Muscle of arm (tissue), 12 donors: Measurements from ENCODE around the gene PCDHGA4. TPM values are rescaled to one million over a fixed set of nuclear protein-coding genes. Genes with fewer than 3 reads are reported as not detected.

ENCODE experiments used
- polyA plus RNA-seq, 12 donors: library from polyadenylated mRNA; unstranded; fragments of 120-200 nt; gene quantifications; one replicate each; pipeline ENCODE4 v1.2.1, GENCODE V29; 2013; ENCODE audit not compliant: insufficient read length in 12 of 12

Gene PCDHGA4
- polyA plus RNA-seq, 12 donors, result 0.93 to 1.9 (median 1.5) TPM; not detected in 2

Other genes starting within 250 kb of the PCDHGA4 start
- gene PCDHB4, start 233.2 kb upstream of the PCDHGA4 start, polyA plus RNA-seq, result 1 to 10 TPM in 10 of 12 donors, not detected in 2; 2.6 to 4.6 (median 3.2) TPM
- gene PCDHB5, start 219.8 kb upstream of the PCDHGA4 start, polyA plus RNA-seq, result 1 to 10 TPM in 11 of 12 donors, not detected in 1; 3.1 to 5.1 (median 3.9) TPM
- 1 to 10 TPM in 11 of 12 donors, not detected in 1; 1.6 to 3.8 (median 1.9) TPM for gene PCDHB6, start 205.0 kb upstream of the PCDHGA4 start, polyA plus RNA-seq
- 1 to 10 TPM in 11 of 12 donors, not detected in 1; 1.8 to 3.3 (median 2.4) TPM for gene PCDHB7, start 182.4 kb upstream of the PCDHGA4 start, polyA plus RNA-seq
- gene PCDHB8, start 177.2 kb upstream of the PCDHGA4 start, polyA plus RNA-seq, result 1 to 10 TPM in 6 of 12 donors, under 1 TPM in 4, not detected in 2; 0.44 to 1.6 (median 1.2) TPM
- gene PCDHB16, start 172.6 kb upstream of the PCDHGA4 start, polyA plus RNA-seq, result 1 to 10 TPM in 11 of 12 donors, not detected in 1; 2.8 to 6.3 (median 3.9) TPM
- 1 to 10 TPM in 10 of 12 donors, not detected in 2; 1.4 to 4.6 (median 2.3) TPM for gene PCDHB9, start 167.9 kb upstream of the PCDHGA4 start, polyA plus RNA-seq
- gene PCDHB10, start 162.7 kb upstream of the PCDHGA4 start, polyA plus RNA-seq, result 1 to 10 TPM in 10 of 12 donors, not detected in 2; 3.2 to 5.7 (median 4.8) TPM
- gene PCDHB11, start 155.4 kb upstream of the PCDHGA4 start, polyA plus RNA-seq, result 1 to 10 TPM in 11 of 12 donors, not detected in 1; 1.6 to 3.4 (median 2.5) TPM
- 1 to 10 TPM in 11 of 12 donors, not detected in 1; 1.9 to 3.8 (median 2.8) TPM for gene PCDHB12, start 146.3 kb upstream of the PCDHGA4 start, polyA plus RNA-seq
- gene PCDHB13, start 141.1 kb upstream of the PCDHGA4 start, polyA plus RNA-seq, result 1 to 10 TPM in 11 of 12 donors, not detected in 1; 2.2 to 4.3 (median 3.0) TPM
- gene PCDHB14, start 131.7 kb upstream of the PCDHGA4 start, polyA plus RNA-seq, result 1 to 10 TPM in 11 of 12 donors, not detected in 1; 5.4 to 9.6 (median 7.0) TPM
- gene PCDHB15, start 109.6 kb upstream of the PCDHGA4 start, polyA plus RNA-seq, result 10 to 100 TPM in 1 of 12 donors, 1 to 10 TPM in 10, not detected in 1; 5.8 to 12.3 (median 6.8) TPM
- not detected for gene SLC25A2, start 51.0 kb upstream of the PCDHGA4 start, polyA plus RNA-seq
- gene TAF7, start 34.2 kb upstream of the PCDHGA4 start, polyA plus RNA-seq, result 100 to 1,000 TPM in 2 of 12 donors, 10 to 100 TPM in 9, not detected in 1; 77.9 to 106 (median 91.7) TPM
- under 1 TPM in 10 of 12 donors, not detected in 2; 0.44 to 0.86 (median 0.56) TPM for gene PCDHGA1, start 24.5 kb upstream of the PCDHGA4 start, polyA plus RNA-seq
- 1 to 10 TPM in 11 of 12 donors, not detected in 1; 1.6 to 5.9 (median 2.5) TPM for gene PCDHGA2, start 16.3 kb upstream of the PCDHGA4 start, polyA plus RNA-seq
- gene PCDHGA3, start 11.2 kb upstream of the PCDHGA4 start, polyA plus RNA-seq, result 1 to 10 TPM in 10 of 12 donors, not detected in 2; 1.2 to 1.8 (median 1.4) TPM
- gene PCDHGB1, start 4.9 kb upstream of the PCDHGA4 start, polyA plus RNA-seq, result 1 to 10 TPM in 1 of 12 donors, under 1 TPM in 9, not detected in 2; 0.32 to 1.0 (median 0.65) TPM
- 1 to 10 TPM in 10 of 12 donors, not detected in 2; 1.8 to 3.0 (median 2.1) TPM for gene PCDHGB2, start 5.0 kb downstream of the PCDHGA4 start, polyA plus RNA-seq
- 1 to 10 TPM in 10 of 12 donors, not detected in 2; 2.1 to 3.4 (median 2.7) TPM for gene PCDHGA5, start 9.1 kb downstream of the PCDHGA4 start, polyA plus RNA-seq
- gene PCDHGB3, start 15.2 kb downstream of the PCDHGA4 start, polyA plus RNA-seq, result 1 to 10 TPM in 8 of 12 donors, under 1 TPM in 2, not detected in 2; 0.94 to 2.0 (median 1.3) TPM
- gene PCDHGA6, start 18.9 kb downstream of the PCDHGA4 start, polyA plus RNA-seq, result 1 to 10 TPM in 10 of 12 donors, not detected in 2; 2.5 to 5.4 (median 3.5) TPM
- 1 to 10 TPM in 10 of 12 donors, not detected in 2; 1.1 to 2.0 (median 1.6) TPM for gene PCDHGA7, start 27.7 kb downstream of the PCDHGA4 start, polyA plus RNA-seq
- 1 to 10 TPM in 11 of 12 donors, not detected in 1; 1.9 to 3.5 (median 2.3) TPM for gene PCDHGB4, start 32.7 kb downstream of the PCDHGA4 start, polyA plus RNA-seq
- 1 to 10 TPM in 1 of 12 donors, under 1 TPM in 9, not detected in 2; 0.34 to 1.1 (median 0.66) TPM for gene PCDHGA8, start 37.6 kb downstream of the PCDHGA4 start, polyA plus RNA-seq
- gene PCDHGB5, start 42.9 kb downstream of the PCDHGA4 start, polyA plus RNA-seq, result 1 to 10 TPM in 11 of 12 donors, not detected in 1; 2.7 to 7.7 (median 4.0) TPM
- gene PCDHGA9, start 47.8 kb downstream of the PCDHGA4 start, polyA plus RNA-seq, result 1 to 10 TPM in 11 of 12 donors, not detected in 1; 2.8 to 5.2 (median 4.2) TPM
- gene PCDHGB6, start 53.0 kb downstream of the PCDHGA4 start, polyA plus RNA-seq, result 1 to 10 TPM in 11 of 12 donors, not detected in 1; 2.8 to 7.7 (median 4.3) TPM
- 1 to 10 TPM in 11 of 12 donors, not detected in 1; 1.3 to 3.4 (median 1.8) TPM for gene PCDHGA10, start 58.0 kb downstream of the PCDHGA4 start, polyA plus RNA-seq
- 10 to 100 TPM in 3 of 12 donors, 1 to 10 TPM in 8, not detected in 1; 6.5 to 14.7 (median 8.6) TPM for gene PCDHGB7, start 62.7 kb downstream of the PCDHGA4 start, polyA plus RNA-seq
- gene PCDHGA11, start 66.0 kb downstream of the PCDHGA4 start, polyA plus RNA-seq, result 1 to 10 TPM in 10 of 12 donors, not detected in 2; 2.6 to 5.1 (median 3.4) TPM
- gene PCDHGA12, start 75.5 kb downstream of the PCDHGA4 start, polyA plus RNA-seq, result 1 to 10 TPM in 10 of 12 donors, not detected in 2; 1.2 to 4.6 (median 2.1) TPM
- gene PCDHGC3, start 120.9 kb downstream of the PCDHGA4 start, polyA plus RNA-seq, result 100 to 1,000 TPM in 7 of 12 donors, 10 to 100 TPM in 4, not detected in 1; 86.1 to 193 (median 119) TPM
- 1 to 10 TPM in 9 of 12 donors, under 1 TPM in 1, not detected in 2; 0.93 to 2.7 (median 1.7) TPM for gene PCDHGC4, start 130.0 kb downstream of the PCDHGA4 start, polyA plus RNA-seq
- 1 to 10 TPM in 2 of 12 donors, under 1 TPM in 8, not detected in 2; 0.19 to 1.3 (median 0.71) TPM for gene PCDHGC5, start 134.1 kb downstream of the PCDHGA4 start, polyA plus RNA-seq